ENCODE measurements around the gene CIB1. TPM values are rescaled to one million over a fixed set of nuclear protein-coding genes. Genes with fewer than 3 reads are reported as not detected.
"Not testable (repeated sequence)": the region's sequence is repeated elsewhere in the genome, so short reads cannot be mapped to it uniquely, and the experiment has no call there.

Gene CIB1
- total RNA-seq, 1 donor from 2014 or later, result 71.6 TPM

DNA sequence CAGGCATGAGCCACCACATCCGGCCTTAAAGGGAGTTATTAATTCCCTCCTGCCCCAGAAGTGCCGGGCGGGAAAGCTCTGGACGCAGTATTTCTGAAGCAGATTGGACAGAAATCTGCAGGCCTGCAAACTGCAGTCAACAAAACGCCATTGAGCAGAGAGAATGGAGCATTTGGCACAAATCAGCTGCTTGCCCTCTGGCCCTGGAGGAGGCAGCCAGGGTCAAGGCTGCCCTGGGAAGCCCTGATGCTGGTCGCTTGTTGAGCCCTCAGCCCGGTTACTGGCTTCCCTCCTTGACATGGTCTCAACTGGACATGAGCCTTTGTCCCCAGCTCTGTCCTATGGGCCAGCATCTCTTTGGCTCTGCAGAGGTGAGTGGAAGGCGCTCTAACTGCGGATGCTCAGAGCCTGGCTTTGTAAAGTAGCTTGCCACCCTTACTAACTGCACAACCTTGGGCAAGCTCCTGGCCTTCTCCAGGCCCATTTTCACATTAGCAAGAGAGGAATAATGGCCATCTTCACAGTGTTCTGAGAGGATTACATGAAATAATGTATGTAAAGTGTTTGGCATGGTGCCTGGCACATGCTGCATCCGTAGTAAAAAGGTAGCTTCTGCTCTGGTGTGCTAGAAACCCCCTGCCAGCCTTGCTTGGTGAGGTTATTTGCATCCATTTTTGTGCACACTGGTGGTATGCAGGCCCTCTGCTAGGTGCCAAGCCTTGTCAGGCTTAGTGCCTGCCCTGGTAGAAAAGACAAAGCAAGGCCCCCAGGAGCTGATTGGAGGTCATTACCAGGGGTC, 28.5 kb downstream of the CIB1 start:
- DNase-seq (no peak), ATAC-seq (ENCODE audit: poor library complexity) (no peak)
- intact Hi-C loops (cut with DNase I), result no loop called here

- intact Hi-C loops (cut with DNase I), result no loop called here
- no peak for DNase-seq
- no peak for ATAC-seq (ENCODE audit: poor library complexity)
These were observed 29.8 kb downstream of the CIB1 start for GRCh38 chr15:90203922-90204321.

DNA sequence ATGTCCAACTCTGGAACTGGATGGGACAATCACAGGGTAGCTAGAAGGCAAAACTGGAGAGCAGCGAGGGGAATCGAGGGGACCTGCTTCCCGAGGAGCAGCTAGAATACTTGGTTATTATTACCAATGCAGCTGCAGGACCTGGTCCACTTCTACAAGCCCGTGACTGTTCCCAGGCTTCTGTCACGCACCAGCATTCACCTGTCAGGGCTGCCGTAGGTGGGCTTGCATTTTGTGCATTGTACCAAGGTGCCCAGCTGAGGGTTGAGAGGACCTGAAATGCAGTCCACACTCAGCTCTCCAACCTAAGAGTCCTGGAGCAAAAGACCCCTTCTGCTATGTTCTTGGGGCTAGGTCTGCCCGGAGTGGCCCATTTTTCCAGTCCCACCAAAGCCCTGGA, 30.3 kb downstream of the CIB1 start:
- DNase-seq, result no peak
- ATAC-seq (ENCODE audit: poor library complexity), result no peak
- intact Hi-C loops (cut with DNase I), result no loop called here

- ATAC-seq (ENCODE audit: poor library complexity), result no peak
- intact Hi-C loops (cut with DNase I), result no loop called here
These were observed 30.8 kb downstream of the CIB1 start for GRCh38 chr15:90202929-90203328.

GRCh38 chr15:90201944-90202375, 31.8 kb downstream of the CIB1 start:
- DNase-seq (no peak), ATAC-seq (ENCODE audit: poor library complexity) (no peak)
- intact Hi-C loops (cut with DNase I), result no loop called here

More at GRCh38 chr15:90202929-90203328, 30.8 kb downstream of the CIB1 start:
- no peak for DNase-seq

DNA sequence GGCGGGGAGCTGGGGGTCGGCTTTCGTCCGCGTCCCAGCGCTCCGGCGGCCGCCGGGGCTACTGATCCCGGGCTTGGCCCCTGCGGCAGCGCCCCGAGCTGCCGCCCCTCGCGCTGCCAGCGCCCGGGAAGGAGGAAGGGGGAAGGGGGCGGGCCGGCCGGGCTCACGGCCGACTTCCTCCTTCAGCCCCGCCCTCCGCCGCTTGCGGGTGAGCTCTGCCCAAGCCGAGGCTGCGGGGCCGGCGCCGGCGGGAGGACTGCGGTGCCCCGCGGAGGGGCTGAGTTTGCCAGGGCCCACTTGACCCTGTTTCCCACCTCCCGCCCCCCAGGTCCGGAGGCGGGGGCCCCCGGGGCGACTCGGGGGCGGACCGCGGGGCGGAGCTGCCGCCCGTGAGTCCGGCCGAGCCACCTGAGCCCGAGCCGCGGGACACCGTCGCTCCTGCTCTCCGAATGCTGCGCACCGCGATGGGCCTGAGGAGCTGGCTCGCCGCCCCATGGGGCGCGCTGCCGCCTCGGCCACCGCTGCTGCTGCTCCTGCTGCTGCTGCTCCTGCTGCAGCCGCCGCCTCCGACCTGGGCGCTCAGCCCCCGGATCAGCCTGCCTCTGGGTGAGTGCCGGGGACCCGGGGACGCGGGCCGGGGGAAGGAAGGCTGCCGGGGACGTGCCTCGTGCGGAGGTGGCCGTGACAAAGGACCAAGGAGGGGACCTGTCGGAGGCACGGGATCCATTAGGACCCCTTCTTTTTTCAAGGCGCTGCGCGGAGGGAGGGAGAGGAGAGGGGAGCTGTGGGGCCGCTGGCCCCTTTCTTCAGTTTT, 32.4 kb downstream of the CIB1 start, which contains the start of gene SEMA4B:
Gene SEMA4B, plus strand, starts transcription at position 201 of the 814 bp plus-strand sequence. Its CDS starts 249 bp downstream, at position 450.
- intact Hi-C loops (cut with DNase I), result no loop called here
- DNase-seq, result peak; percentile 86
- ATAC-seq (ENCODE audit: poor library complexity), result peak; percentile 89

DNA sequence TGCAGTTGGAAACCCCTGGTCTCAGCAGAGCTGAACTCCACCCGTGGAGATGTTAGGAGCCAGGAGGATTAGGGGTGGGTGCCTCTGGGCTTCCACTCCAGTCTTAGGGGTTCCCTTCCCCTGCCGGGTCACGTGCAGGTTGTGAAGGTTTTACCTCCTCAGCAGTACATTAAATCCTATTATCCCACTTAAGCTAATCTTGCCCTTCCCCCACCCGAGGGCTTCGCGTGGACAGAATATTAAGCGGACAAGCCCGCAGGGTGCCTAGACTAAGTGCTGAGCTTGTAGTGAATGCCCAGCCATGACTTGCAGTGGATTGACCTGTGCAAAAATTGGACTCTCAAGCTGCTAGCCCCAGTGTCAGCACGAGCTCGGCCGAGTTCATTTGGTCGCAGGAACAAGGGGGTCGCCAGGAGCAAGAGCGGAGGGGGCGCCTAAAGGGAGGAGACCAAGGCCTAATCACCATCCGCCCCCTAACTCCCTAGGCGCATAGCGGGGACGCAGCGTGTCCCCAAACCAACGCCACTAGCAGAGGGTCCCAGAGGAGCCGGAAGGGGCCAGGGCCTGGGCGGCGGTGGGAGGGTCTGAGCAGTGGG, 33.1 kb downstream of the CIB1 start:
- DNase-seq (no peak), ATAC-seq (ENCODE audit: poor library complexity) (peak; percentile 11)
- intact Hi-C loops (cut with DNase I), result no loop called here

GRCh38 chr15:90194655-90195054, 39.1 kb downstream of the CIB1 start:
- ATAC-seq (ENCODE audit: poor library complexity) (no peak), DNase-seq (no peak)
- intact Hi-C loops (cut with DNase I), result no loop called here

GRCh38 chr15:90192961-90193786, 40.6 kb downstream of the CIB1 start:
- intact Hi-C loops (cut with DNase I), result no loop called here
- peak; percentile 46 for ATAC-seq (ENCODE audit: poor library complexity)
- peak; percentile 45 for DNase-seq

GRCh38 chr15:90191794-90192509, 41.8 kb downstream of the CIB1 start:
- peak; percentile 87 for DNase-seq
- intact Hi-C loops (cut with DNase I), result no loop called here
- ATAC-seq (ENCODE audit: poor library complexity), result peak; percentile 89

GRCh38 chr15:90191344-90191687, 42.4 kb downstream of the CIB1 start:
- ATAC-seq (ENCODE audit: poor library complexity) (no peak), DNase-seq (no peak)

GRCh38 chr15:90190606-90191343, 43.0 kb downstream of the CIB1 start:
- ATAC-seq (ENCODE audit: poor library complexity) (no peak), DNase-seq (peak; percentile 29)
- intact Hi-C loops (cut with DNase I), result no loop called here

More at GRCh38 chr15:90191344-90191687, 42.4 kb downstream of the CIB1 start:
- intact Hi-C loops (cut with DNase I), result no loop called here

DNA sequence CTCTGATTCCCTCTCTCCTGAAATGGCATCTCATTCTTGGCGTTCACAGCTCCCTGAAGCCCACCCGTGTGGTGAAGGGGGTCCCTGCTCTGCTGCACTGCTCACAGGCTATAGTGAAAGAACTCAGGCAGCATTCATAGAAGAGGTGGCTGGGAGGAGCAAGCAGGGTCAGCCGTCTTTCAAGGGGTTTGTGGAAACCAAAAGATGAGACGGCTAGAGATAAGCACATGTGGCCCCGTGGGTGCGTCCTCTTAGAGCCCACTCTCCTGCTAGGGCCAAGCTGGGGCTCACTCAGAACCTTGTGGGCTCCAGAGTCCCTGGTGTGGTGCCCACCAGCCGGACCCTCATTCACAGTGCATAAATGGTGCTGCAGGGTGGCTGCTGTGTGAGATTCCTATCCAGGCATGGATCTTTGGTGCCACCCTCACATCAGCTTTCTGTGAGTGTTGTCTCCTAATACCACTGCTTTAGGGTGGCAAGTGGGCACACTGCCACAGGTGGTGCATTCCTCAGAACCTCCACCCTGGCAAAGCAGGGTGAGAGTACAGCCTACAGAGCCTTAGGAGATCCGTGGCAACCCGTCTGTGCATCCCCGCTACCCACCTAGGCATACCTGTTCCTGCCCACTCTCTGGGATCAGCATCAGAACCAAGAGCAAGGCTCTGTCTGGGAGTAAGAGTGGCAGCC, 43.8 kb downstream of the CIB1 start:
- DNase-seq, result peak; percentile 25
- intact Hi-C loops (cut with DNase I), result no loop called here

GRCh38 chr15:90188914-90189748, 44.6 kb downstream of the CIB1 start:
- intact Hi-C loops (cut with DNase I), result no loop called here
- peak; percentile 40 for DNase-seq

More for the DNA sequence above, 43.8 kb downstream of the CIB1 start:
- ATAC-seq (ENCODE audit: poor library complexity), result no peak

DNA sequence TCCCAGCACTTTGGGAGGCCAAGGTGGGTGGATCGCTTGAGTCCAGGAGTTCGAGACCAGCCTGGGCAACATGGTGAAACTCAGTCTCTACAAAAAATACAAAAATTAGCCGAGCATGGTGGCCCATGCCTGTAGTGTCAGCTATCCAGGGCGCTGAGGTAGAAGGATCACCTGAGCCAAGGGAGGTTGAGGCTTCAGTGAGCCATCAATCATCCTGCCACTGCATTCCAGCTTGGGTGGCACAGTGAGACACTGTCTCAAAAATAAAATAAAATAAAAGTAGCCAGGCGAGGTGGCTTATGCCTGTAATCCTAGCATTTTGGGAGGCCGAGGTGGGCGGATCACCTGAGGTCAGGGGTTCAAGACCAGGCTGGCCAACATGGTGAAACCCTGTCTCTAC, 45.7 kb downstream of the CIB1 start:
- ATAC-seq (ENCODE audit: poor library complexity); intact Hi-C loops (cut with DNase I): not testable (repeated sequence)
- DNase-seq, result peak; percentile 2

More at GRCh38 chr15:90188914-90189748, 44.6 kb downstream of the CIB1 start:
- no peak for ATAC-seq (ENCODE audit: poor library complexity)

All from Right ventricle myocardium superior (tissue), 1 donor.